CD4-positive, alpha-beta T cell treated with Interleukin-17A for 1 hour (primary cell): ENCODE measurements around the gene KIF16B.
"Not testable (repeated sequence)": the region's sequence is repeated elsewhere in the genome, so short reads cannot be mapped to it uniquely, and the experiment has no call there.

ENCODE experiments used
- DNase-seq: peaks from one replicate; pipeline ENCODE4 v3.0.0-alpha.2; 2020

KIF16B gene

GRCh38 chr20:16280219-16280618 is 293.0 kb downstream of the KIF16B start:
- DNase-seq: no peak

GRCh38 chr20:16279320-16279719 is 293.9 kb downstream of the KIF16B start:
- DNase-seq: no peak

- DNase-seq: no peak
Observed at GRCh38 chr20:16273812-16274555, 299.3 kb downstream of the KIF16B start.

GRCh38 chr20:16272780-16273360 is 300.4 kb downstream of the KIF16B start:
- no peak for DNase-seq

- no peak for DNase-seq
Observed at GRCh38 chr20:16271450-16271849, 301.8 kb downstream of the KIF16B start.

GRCh38 chr20:16270989-16271388 is 302.3 kb downstream of the KIF16B start:
- no peak for DNase-seq

- no peak for DNase-seq
Observed at GRCh38 chr20:16270314-16270931, 302.8 kb downstream of the KIF16B start.

GRCh38 chr20:16267526-16267925 is 305.7 kb downstream of the KIF16B start:
- DNase-seq: no peak

GRCh38 chr20:16265334-16265733 is 307.9 kb downstream of the KIF16B start:
- no peak for DNase-seq

- no peak for DNase-seq
Observed at GRCh38 chr20:16263582-16263981, 309.7 kb downstream of the KIF16B start.

GRCh38 chr20:16262594-16262993 is 310.7 kb downstream of the KIF16B start:
- no peak for DNase-seq

GRCh38 chr20:16261733-16262273 is 311.4 kb downstream of the KIF16B start:
- no peak for DNase-seq

GRCh38 chr20:16260911-16261310 is 312.3 kb downstream of the KIF16B start:
- DNase-seq: no peak

GRCh38 chr20:16260133-16260532 is 313.1 kb downstream of the KIF16B start:
- not testable (repeated sequence) for DNase-seq

- no peak for DNase-seq
Observed at GRCh38 chr20:16258766-16259165, 314.5 kb downstream of the KIF16B start.

- no peak for DNase-seq
Observed at GRCh38 chr20:16257813-16258430, 315.3 kb downstream of the KIF16B start.

- DNase-seq: no peak
Observed at GRCh38 chr20:16257021-16257420, 316.2 kb downstream of the KIF16B start.

- no peak for DNase-seq
Observed at GRCh38 chr20:16246870-16247269, 326.4 kb downstream of the KIF16B start.

GRCh38 chr20:16246291-16246690 is 327.0 kb downstream of the KIF16B start:
- no peak for DNase-seq

GRCh38 chr20:16245879-16246278 is 327.4 kb downstream of the KIF16B start:
- DNase-seq: no peak

- DNase-seq: no peak
Observed at GRCh38 chr20:16244892-16245291, 328.4 kb downstream of the KIF16B start.

- DNase-seq: no peak
Observed at GRCh38 chr20:16243470-16243869, 329.8 kb downstream of the KIF16B start.

GRCh38 chr20:16241911-16242310 is 331.3 kb downstream of the KIF16B start:
- DNase-seq: no peak

- no peak for DNase-seq
Observed at GRCh38 chr20:16240355-16240754, 332.9 kb downstream of the KIF16B start.
